ENCODE data around the gene MCTP1.

MCTP1 gene

DNA sequence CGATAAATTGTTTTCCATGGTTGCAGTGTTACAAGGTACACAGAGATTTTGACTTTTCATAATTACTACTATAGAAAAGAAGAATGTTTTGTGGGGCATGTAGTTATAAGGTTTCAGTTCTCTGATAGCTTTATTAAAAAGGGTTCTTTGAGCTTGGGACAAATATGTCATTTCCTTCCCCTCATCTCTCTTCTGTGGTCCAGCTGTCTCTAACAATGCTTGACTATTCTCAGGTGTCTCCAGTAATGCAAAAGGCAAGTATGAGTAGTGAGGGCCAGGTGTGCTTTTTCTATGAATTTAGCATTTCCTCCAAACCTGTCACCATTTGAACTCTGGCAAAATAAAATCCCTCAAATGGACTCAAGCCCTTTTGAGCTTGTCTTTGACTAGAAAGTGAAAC, 582.2 kb downstream of the MCTP1 start:
- Mint-ChIP-seq H3K27ac (no peak overlapping the region), H3K27me3 (ENCODE audit: low read depth) (no peaks in the 10 kb centered on the region), H3K4me1 (peaks cover 29% of the 10 kb centered on the region), H3K36me3 (ENCODE audit: low read depth) (peaks cover 24% of the 10 kb centered on the region), H3K4me3 (no peak overlapping the region), H3K9me3 (no peaks in the 10 kb centered on the region)
- TF ChIP-seq, protein P1, sequence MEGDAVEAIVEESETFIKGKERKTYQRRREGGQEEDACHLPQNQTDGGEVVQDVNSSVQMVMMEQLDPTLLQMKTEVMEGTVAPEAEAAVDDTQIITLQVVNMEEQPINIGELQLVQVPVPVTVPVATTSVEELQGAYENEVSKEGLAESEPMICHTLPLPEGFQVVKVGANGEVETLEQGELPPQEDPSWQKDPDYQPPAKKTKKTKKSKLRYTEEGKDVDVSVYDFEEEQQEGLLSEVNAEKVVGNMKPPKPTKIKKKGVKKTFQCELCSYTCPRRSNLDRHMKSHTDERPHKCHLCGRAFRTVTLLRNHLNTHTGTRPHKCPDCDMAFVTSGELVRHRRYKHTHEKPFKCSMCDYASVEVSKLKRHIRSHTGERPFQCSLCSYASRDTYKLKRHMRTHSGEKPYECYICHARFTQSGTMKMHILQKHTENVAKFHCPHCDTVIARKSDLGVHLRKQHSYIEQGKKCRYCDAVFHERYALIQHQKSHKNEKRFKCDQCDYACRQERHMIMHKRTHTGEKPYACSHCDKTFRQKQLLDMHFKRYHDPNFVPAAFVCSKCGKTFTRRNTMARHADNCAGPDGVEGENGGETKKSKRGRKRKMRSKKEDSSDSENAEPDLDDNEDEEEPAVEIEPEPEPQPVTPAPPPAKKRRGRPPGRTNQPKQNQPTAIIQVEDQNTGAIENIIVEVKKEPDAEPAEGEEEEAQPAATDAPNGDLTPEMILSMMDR (IDR thresholded peaks at IDR 0.05; ENCODE audit: unreplicated experiment in 3 of 3), result no peak

DNA sequence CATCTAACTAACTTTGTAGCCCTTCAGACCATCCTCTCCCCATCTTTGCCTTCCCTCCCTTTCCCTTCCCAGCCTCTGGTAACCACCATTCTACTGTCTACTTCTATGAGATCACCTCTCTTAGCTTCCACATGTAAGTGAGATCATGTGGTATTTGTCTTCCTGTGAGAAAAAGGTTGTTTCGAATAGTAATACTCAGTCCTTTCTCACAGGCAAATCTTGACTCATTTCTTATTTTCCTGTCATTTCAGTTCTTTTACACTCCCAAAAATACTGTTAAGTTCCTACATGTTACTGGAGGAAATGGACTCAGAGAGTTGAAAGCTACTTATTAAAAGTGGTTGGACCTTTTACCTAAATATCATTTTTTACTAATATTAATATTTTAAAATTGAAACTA, 584.3 kb downstream of the MCTP1 start:
- Mint-ChIP-seq H3K36me3 (ENCODE audit: low read depth) (peaks cover 24% of the 10 kb centered on the region), H3K9me3 (no peaks in the 10 kb centered on the region), H3K27me3 (ENCODE audit: low read depth) (no peaks in the 10 kb centered on the region), H3K4me1 (peaks cover 15% of the 10 kb centered on the region), H3K27ac (peak overlapping the region; percentile 11 to 74 (median 12)), H3K4me3 (no peak overlapping the region)
- TF ChIP-seq, protein P1 (IDR thresholded peaks at IDR 0.05; ENCODE audit: unreplicated experiment in 3 of 3), result no peak

DNA sequence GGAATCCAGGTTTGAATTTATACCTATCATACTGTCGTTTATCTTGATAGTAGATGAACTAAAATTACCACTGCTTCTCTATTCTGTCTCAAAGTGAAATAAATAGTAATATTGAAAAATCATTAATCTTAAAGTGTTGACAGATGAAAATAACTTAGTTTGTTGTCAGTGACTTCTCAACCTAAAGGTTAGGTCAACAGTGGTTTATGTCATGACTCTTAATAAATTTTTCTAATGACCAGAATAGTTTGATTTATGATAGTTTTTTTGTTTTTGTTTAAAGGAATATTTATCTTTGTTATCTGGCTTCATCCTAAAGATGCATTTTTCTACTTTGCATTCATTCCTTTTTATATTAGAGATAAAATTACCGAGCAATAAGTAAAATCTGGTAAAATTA, 585.3 kb downstream of the MCTP1 start:
- Mint-ChIP-seq H3K27me3 (ENCODE audit: low read depth) (no peaks in the 10 kb centered on the region), H3K4me3 (no peak overlapping the region)
- TF ChIP-seq, protein P1 (IDR thresholded peaks at IDR 0.05; ENCODE audit: unreplicated experiment in 3 of 3), result no peak

DNA sequence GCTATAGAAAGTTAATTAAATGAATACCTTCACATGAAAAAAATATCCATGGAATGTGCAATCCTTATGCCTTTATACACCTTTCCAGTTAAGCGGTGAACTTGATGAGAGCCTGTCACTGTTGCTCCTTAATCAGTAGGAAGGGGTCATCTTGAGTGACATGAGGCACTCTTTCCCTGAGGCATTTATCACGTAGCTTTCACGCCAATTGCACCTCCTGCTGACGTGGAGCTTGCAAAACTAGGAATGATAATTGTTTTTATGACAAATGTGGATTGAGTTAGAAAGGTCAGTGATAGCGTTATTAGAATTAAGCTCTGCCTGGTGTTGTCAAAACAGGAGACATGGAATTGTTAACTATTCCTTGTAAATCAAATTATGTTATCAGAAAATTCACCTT, 586.7 kb downstream of the MCTP1 start:
- H3K4me3 Mint-ChIP-seq, result no peak overlapping the region
- H3K27ac Mint-ChIP-seq, result peak overlapping the region; percentile 32 to 59 (median 40)
- TF ChIP-seq, protein P1 (IDR thresholded peaks at IDR 0.05; ENCODE audit: unreplicated experiment in 3 of 3), result no peak
- no peaks in the 10 kb centered on the region for H3K27me3 Mint-ChIP-seq (ENCODE audit: low read depth)
- no peaks in the 10 kb centered on the region for H3K9me3 Mint-ChIP-seq
- peaks cover 7% of the 10 kb centered on the region for H3K4me1 Mint-ChIP-seq
- H3K36me3 Mint-ChIP-seq (ENCODE audit: low read depth), result peaks cover 18% of the 10 kb centered on the region

More for the DNA sequence above, 585.3 kb downstream of the MCTP1 start:
- no peaks in the 10 kb centered on the region for H3K9me3 Mint-ChIP-seq
- H3K36me3 Mint-ChIP-seq (ENCODE audit: low read depth), result peaks cover 24% of the 10 kb centered on the region
- H3K4me1 Mint-ChIP-seq, result peaks cover 5% of the 10 kb centered on the region
- H3K27ac Mint-ChIP-seq, result no peak overlapping the region

DNA sequence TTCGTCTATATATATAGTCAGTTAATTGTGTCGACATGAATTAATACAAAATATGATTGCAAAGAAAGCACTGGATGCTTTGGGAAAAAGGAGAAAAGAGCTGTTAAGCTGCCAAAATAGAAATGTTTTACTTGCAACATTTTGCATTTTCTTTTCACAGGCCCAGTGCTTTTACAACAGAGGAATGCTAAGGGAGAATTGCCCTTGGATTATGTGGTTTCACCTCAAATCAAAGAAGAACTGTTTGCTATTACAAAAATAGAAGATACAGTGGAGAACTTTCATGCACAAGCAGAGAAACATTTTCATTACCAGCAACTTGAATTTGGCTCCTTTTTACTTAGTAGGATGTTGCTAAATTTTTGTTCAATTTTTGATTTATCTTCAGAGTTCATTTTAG, 590.2 kb downstream of the MCTP1 start:
- Mint-ChIP-seq H3K9me3 (no peaks in the 10 kb centered on the region), H3K4me3 (no peak overlapping the region), H3K4me1 (peaks cover 32% of the 10 kb centered on the region), H3K27ac (no peak overlapping the region), H3K36me3 (ENCODE audit: low read depth) (peaks cover 3% of the 10 kb centered on the region), H3K27me3 (ENCODE audit: low read depth) (no peaks in the 10 kb centered on the region)
- TF ChIP-seq, protein P1 (IDR thresholded peaks at IDR 0.05; ENCODE audit: unreplicated experiment in 3 of 3), result no peak

DNA sequence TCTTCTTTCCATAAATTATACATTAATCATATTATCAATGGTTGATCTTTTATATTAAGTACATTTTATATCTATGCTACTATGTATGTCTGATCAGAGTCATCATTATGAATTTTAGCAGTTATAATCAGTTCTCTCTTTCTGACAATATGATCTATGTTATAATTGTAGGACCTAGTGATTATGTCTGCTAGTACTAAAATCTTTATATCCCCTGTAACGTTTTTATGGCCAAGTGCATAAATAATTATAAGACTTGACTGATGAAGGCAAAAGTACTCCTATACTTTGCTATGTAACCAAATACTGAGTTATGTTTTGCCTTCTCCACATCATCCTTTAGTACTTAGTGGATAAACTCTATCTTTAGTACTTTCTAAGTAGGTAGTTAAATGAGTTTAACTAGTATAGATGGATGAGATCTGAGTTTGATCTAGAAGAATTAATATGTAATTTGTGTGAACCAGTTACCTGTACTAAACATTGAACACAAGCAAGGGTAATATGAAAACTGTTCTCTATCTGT, 591.0 kb downstream of the MCTP1 start:
- Mint-ChIP-seq H3K4me1 (peaks cover 37% of the 10 kb centered on the region), H3K9me3 (no peaks in the 10 kb centered on the region), H3K27me3 (ENCODE audit: low read depth) (no peaks in the 10 kb centered on the region), H3K4me3 (no peak overlapping the region), H3K27ac (no peak overlapping the region), H3K36me3 (ENCODE audit: low read depth) (peaks cover 3% of the 10 kb centered on the region)
- TF ChIP-seq, protein P1 (IDR thresholded peaks at IDR 0.05; ENCODE audit: unreplicated experiment in 3 of 3), result no peak
